ENCODE measurements around the gene CDH13.

- TF ChIP-seq, protein P1, sequence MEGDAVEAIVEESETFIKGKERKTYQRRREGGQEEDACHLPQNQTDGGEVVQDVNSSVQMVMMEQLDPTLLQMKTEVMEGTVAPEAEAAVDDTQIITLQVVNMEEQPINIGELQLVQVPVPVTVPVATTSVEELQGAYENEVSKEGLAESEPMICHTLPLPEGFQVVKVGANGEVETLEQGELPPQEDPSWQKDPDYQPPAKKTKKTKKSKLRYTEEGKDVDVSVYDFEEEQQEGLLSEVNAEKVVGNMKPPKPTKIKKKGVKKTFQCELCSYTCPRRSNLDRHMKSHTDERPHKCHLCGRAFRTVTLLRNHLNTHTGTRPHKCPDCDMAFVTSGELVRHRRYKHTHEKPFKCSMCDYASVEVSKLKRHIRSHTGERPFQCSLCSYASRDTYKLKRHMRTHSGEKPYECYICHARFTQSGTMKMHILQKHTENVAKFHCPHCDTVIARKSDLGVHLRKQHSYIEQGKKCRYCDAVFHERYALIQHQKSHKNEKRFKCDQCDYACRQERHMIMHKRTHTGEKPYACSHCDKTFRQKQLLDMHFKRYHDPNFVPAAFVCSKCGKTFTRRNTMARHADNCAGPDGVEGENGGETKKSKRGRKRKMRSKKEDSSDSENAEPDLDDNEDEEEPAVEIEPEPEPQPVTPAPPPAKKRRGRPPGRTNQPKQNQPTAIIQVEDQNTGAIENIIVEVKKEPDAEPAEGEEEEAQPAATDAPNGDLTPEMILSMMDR (IDR thresholded peaks at IDR 0.05; ENCODE audit: poor library complexity): no peak
- no peak for TF ChIP-seq EZH2 (IDR thresholded peaks at IDR 0.05; ENCODE audit: borderline replicate concordance)
Observed at GRCh38 chr16:82915139-82915824, 288.5 kb downstream of the CDH13 start.

Measured in hepatocyte (in vitro differentiated cells).